Large intestine (tissue), 3 donors: Measurements from ENCODE around the gene USH2A. TPM values are rescaled to one million over a fixed set of nuclear protein-coding genes. Genes with fewer than 3 reads are reported as not detected.
"Not testable (repeated sequence)": the region's sequence is repeated elsewhere in the genome, so short reads cannot be mapped to it uniquely, and the experiment has no call there.

Experiments used
- DNase-seq, 2 donors: peaks; one replicate each; pipeline versions ENCODE4 v3.0.0 to v3.0.0-alpha.2; 2013
- H3K27ac ChIP-seq: one replicate; pipeline ENCODE4 v1.5.1; 2013; ENCODE audit warnings: low read length
- H3K27me3 ChIP-seq: 2 replicates; pipeline ENCODE4 v1.6.1; 2013; ENCODE audit warnings: low read length; ENCODE audit not compliant: control insufficient read depth, insufficient read depth
- H3K36me3 ChIP-seq: 2 replicates; pipeline ENCODE4 v1.6.1; 2013; ENCODE audit warnings: low read length; ENCODE audit not compliant: control insufficient read depth, insufficient read depth
- H3K4me1 ChIP-seq: one replicate; pipeline ENCODE4 v1.6.1; 2013; ENCODE audit warnings: low read length; ENCODE audit not compliant: control insufficient read depth, insufficient read depth
- H3K4me3 ChIP-seq: one replicate; pipeline ENCODE4 v1.5.1; 2013; ENCODE audit warnings: low read length
- H3K9me3 ChIP-seq: one replicate; pipeline ENCODE4 v1.6.1; 2013; ENCODE audit warnings: mild to moderate bottlenecking, low read depth, low read length, moderate library complexity; ENCODE audit not compliant: control insufficient read depth
- WGBS: methylation state at CpG from one replicate; pipeline ENCODE4 v1.1.5; 2013; ENCODE audit warnings: low lambda C conversion rate; ENCODE audit not compliant: insufficient coverage; 5-methylcytosine and 5-hydroxymethylcytosine counted together
- polyA plus RNA-seq: library from polyadenylated mRNA; unstranded; fragments of 120-200 nt; gene quantifications from one replicate; pipeline ENCODE4 v1.2.1, GENCODE V29; 2013

Gene USH2A
- polyA plus RNA-seq, 1 donor: 0.06 TPM

GRCh38 chr1:216032961-216033614 lies 390.2 kb downstream of the USH2A start:
- no peaks in the 10 kb centered on the region for H3K4me1 ChIP-seq
- no peak for DNase-seq
- H3K27ac ChIP-seq: no peak overlapping the region
- H3K36me3 ChIP-seq: no peaks in the 10 kb centered on the region
- no peak overlapping the region for H3K4me3 ChIP-seq
- no peaks in the 10 kb centered on the region for H3K9me3 ChIP-seq
- peaks cover 2% of the 10 kb centered on the region for H3K27me3 ChIP-seq

GRCh38 chr1:216032284-216032683 lies 391.0 kb downstream of the USH2A start:
- H3K4me3 ChIP-seq: no peak overlapping the region
- H3K36me3 ChIP-seq: no peaks in the 10 kb centered on the region
- H3K27ac ChIP-seq: no peak overlapping the region
- no peak for DNase-seq
- H3K27me3 ChIP-seq: peaks cover 2% of the 10 kb centered on the region
- no peaks in the 10 kb centered on the region for H3K4me1 ChIP-seq
- no peaks in the 10 kb centered on the region for H3K9me3 ChIP-seq
- WGBS: no CpG with 5 or more reads among the region's 1 CpG

GRCh38 chr1:216028631-216029030 lies 394.6 kb downstream of the USH2A start:
- WGBS: 100% methylated on average over 1 of the region's 1 CpG
- Histone ChIP-seq H3K4me1 (no peaks in the 10 kb centered on the region), H3K4me3 (no peak overlapping the region), H3K9me3 (no peaks in the 10 kb centered on the region), H3K36me3 (no peaks in the 10 kb centered on the region), H3K27ac (no peak overlapping the region), H3K27me3 (peaks cover under 1% of the 10 kb centered on the region)
- no peak for DNase-seq

GRCh38 chr1:216024546-216024945 lies 398.7 kb downstream of the USH2A start:
- H3K4me1 ChIP-seq: no peaks in the 10 kb centered on the region
- no peaks in the 10 kb centered on the region for H3K9me3 ChIP-seq
- 100% methylated on average over 2 of the region's 2 CpGs for WGBS
- H3K36me3 ChIP-seq: no peaks in the 10 kb centered on the region
- no peak overlapping the region for H3K4me3 ChIP-seq
- H3K27me3 ChIP-seq: no peaks in the 10 kb centered on the region
- no peak for DNase-seq
- no peak overlapping the region for H3K27ac ChIP-seq

GRCh38 chr1:216020743-216021345 lies 402.4 kb downstream of the USH2A start:
- DNase-seq: no peak
- WGBS: 83% methylated on average over 1 of the region's 3 CpGs
- H3K4me1 ChIP-seq: no peaks in the 10 kb centered on the region
- no peaks in the 10 kb centered on the region for H3K9me3 ChIP-seq
- H3K27me3 ChIP-seq: no peaks in the 10 kb centered on the region
- no peaks in the 10 kb centered on the region for H3K36me3 ChIP-seq
- H3K27ac ChIP-seq: no peak overlapping the region
- no peak overlapping the region for H3K4me3 ChIP-seq

- Histone ChIP-seq H3K9me3 (no peaks in the 10 kb centered on the region), H3K36me3 (no peaks in the 10 kb centered on the region), H3K4me3 (no peak overlapping the region), H3K4me1 (no peaks in the 10 kb centered on the region), H3K27me3 (no peaks in the 10 kb centered on the region), H3K27ac (no peak overlapping the region)
- DNase-seq: no peak
- WGBS: no CpG with 5 or more reads among the region's 3 CpGs
Observed at GRCh38 chr1:216015116-216015515, 408.1 kb downstream of the USH2A start.

- Histone ChIP-seq H3K4me3 (no peak overlapping the region), H3K27me3 (no peaks in the 10 kb centered on the region), H3K4me1 (no peaks in the 10 kb centered on the region), H3K27ac (no peak overlapping the region), H3K36me3 (no peaks in the 10 kb centered on the region), H3K9me3 (no peaks in the 10 kb centered on the region)
- DNase-seq: no peak
- 44% methylated on average over 2 of the region's 2 CpGs for WGBS
Observed at GRCh38 chr1:216014086-216014485, 409.2 kb downstream of the USH2A start.

- not testable (repeated sequence) for H3K4me3 ChIP-seq, H3K27ac ChIP-seq, H3K27me3 ChIP-seq, H3K9me3 ChIP-seq, H3K4me1 ChIP-seq, DNase-seq, H3K36me3 ChIP-seq
- no CpG with 5 or more reads among the region's 10 CpGs for WGBS
Observed at GRCh38 chr1:216009456-216009855, 413.8 kb downstream of the USH2A start.

GRCh38 chr1:216005916-216006315 lies 417.3 kb downstream of the USH2A start:
- Histone ChIP-seq H3K27ac (no peak overlapping the region), H3K36me3 (no peaks in the 10 kb centered on the region), H3K4me3 (no peak overlapping the region), H3K9me3 (no peaks in the 10 kb centered on the region), H3K27me3 (no peaks in the 10 kb centered on the region), H3K4me1 (no peaks in the 10 kb centered on the region)
- no peak for DNase-seq
- 100% methylated on average over 2 of the region's 2 CpGs for WGBS

- no peak for DNase-seq
- no peaks in the 10 kb centered on the region for H3K4me1 ChIP-seq
- no peaks in the 10 kb centered on the region for H3K27me3 ChIP-seq
- no peak overlapping the region for H3K27ac ChIP-seq
- no peaks in the 10 kb centered on the region for H3K36me3 ChIP-seq
- H3K9me3 ChIP-seq: no peaks in the 10 kb centered on the region
- WGBS: no CpG with 5 or more reads among the region's 3 CpGs
- no peak overlapping the region for H3K4me3 ChIP-seq
Observed at GRCh38 chr1:215992620-215993019, 430.6 kb downstream of the USH2A start.
